Hepatocyte (in vitro differentiated cells): ENCODE results near the gene BAIAP3. TPM values are rescaled to one million over a fixed set of nuclear protein-coding genes. Genes with fewer than 3 reads are reported as not detected.

Experiments used
- DNase-seq: peaks from one replicate; pipeline ENCODE4 v3.0.0-alpha.2; 2016; ENCODE audit warnings: low spot score
- H2AFZ ChIP-seq: fragments of 200-600 bp; sonication (generic); 2 replicates; pipeline ENCODE4 v1.6.0; 2016; ENCODE audit warnings: antibody characterized with exemption, mild to moderate bottlenecking
- H3K27ac ChIP-seq: fragments of 200-600 bp; sonication (generic); 2 replicates; pipeline ENCODE4 v1.5.1; 2016; ENCODE audit warnings: mild to moderate bottlenecking
- H3K27me3 ChIP-seq: fragments of 200-600 bp; sonication (generic); 2 replicates; pipeline ENCODE4 v1.6.1; 2016
- H3K36me3 ChIP-seq: fragments of 200-600 bp; sonication (generic); replicated peaks from 2 replicates; pipeline ENCODE4 v1.5.1; 2016; ENCODE audit warnings: low read depth; ENCODE audit not compliant: insufficient read depth
- H3K4me1 ChIP-seq: fragments of 200-600 bp; sonication (generic); 2 replicates; pipeline ENCODE4 v1.5.1; 2016; ENCODE audit warnings: mild to moderate bottlenecking, moderate library complexity; ENCODE audit not compliant: insufficient read depth
- H3K4me2 ChIP-seq: fragments of 200-600 bp; sonication (generic); 2 replicates; pipeline ENCODE4 v1.6.0; 2016
- H3K4me3 ChIP-seq: fragments of 200-600 bp; sonication (generic); 2 replicates; pipeline ENCODE4 v1.5.1; 2016; ENCODE audit warnings: mild to moderate bottlenecking
- H3K79me2 ChIP-seq: fragments of 200-600 bp; sonication (generic); 2 replicates; pipeline ENCODE4 v1.6.0; 2017; ENCODE audit warnings: mild to moderate bottlenecking
- H3K9me2 ChIP-seq: fragments of 200-600 bp; sonication (generic); replicated peaks from 2 replicates; pipeline ENCODE4 v1.6.0; 2017; ENCODE audit warnings: mild to moderate bottlenecking; ENCODE audit not compliant: insufficient read depth
- H3K9me3 ChIP-seq: fragments of 200-600 bp; sonication (generic); 2 replicates; pipeline ENCODE4 v1.5.1; 2016; ENCODE audit warnings: low read depth, mild to moderate bottlenecking
- H4K20me1 ChIP-seq: fragments of 200-600 bp; sonication (generic); 2 replicates; pipeline ENCODE4 v1.6.0; 2016; ENCODE audit warnings: mild to moderate bottlenecking; ENCODE audit not compliant: insufficient read depth, poor library complexity, severe bottlenecking
- CTCF ChIP-seq: fragments of 200-600 bp; sonication (generic); IDR thresholded peaks from 2 replicates; pipeline ENCODE4 v1.5.1; 2016; ENCODE audit warnings: antibody characterized with exemption, mild to moderate bottlenecking; ENCODE audit not compliant: poor library complexity
- EZH2 ChIP-seq: fragments of 200-600 bp; sonication (generic); IDR thresholded peaks from 2 replicates; pipeline ENCODE4 v1.6.1; 2016; ENCODE audit warnings: antibody characterized with exemption, mild to moderate bottlenecking, borderline replicate concordance
- EZH2phosphoT487 ChIP-seq: fragments of 200-600 bp; sonication (generic); IDR thresholded peaks from one replicate; pipeline ENCODE4 v1.6.1; 2018; ENCODE audit warnings: antibody characterized with exemption, mild to moderate bottlenecking, low read depth, moderate library complexity; ENCODE audit not compliant: unreplicated experiment, severe bottlenecking
- WGBS: methylation state at CpG from one replicate; pipeline ENCODE4 v1.1.6; 2016; ENCODE audit warnings: low lambda C conversion rate; ENCODE audit errors: missing lambda C conversion rate; 5-methylcytosine and 5-hydroxymethylcytosine counted together
- polyA plus RNA-seq: library from polyadenylated mRNA; unstranded; fragments of >200 nt; fragmentation: Nextera tagmentation; extraction: Ambion mirVana; gene quantifications from 2 replicates; pipeline ENCODE4 v1.2.1, GENCODE V29; 2016
- total RNA-seq: library from RNA; depleted of rRNA; stranded (reverse); fragments of >200 nt; gene quantifications from 2 replicates; pipeline ENCODE4 v1.2.3, GENCODE V29; 2014

Gene BAIAP3
- total and polyA plus RNA-seq, 2 experiments from 2014 or later, result 2.4 to 3.0 TPM

GRCh38 chr16:1325673-1326371 lies 7.6 kb upstream of the BAIAP3 start:
- Histone ChIP-seq H3K4me3 (no peak overlapping the region), H3K79me2 (no peaks in the 10 kb centered on the region), H3K9me2 (no peaks in the 10 kb centered on the region), H3K4me2 (no peak overlapping the region), H4K20me1 (peaks cover 10% of the 10 kb centered on the region), H3K27me3 (no peaks in the 10 kb centered on the region), H3K4me1 (no peaks in the 10 kb centered on the region), H3K27ac (no peak overlapping the region), H3K36me3 (no peaks in the 10 kb centered on the region), H3K9me3 (no peaks in the 10 kb centered on the region), H2AFZ (no peak overlapping the region)
- no peak for TF ChIP-seq CTCF
- TF ChIP-seq EZH2phosphoT487, result no peak
- no peak for TF ChIP-seq EZH2
- 80% methylated on average over 20 of the region's 20 CpGs for WGBS
- DNase-seq, result no peak

GRCh38 chr16:1326391-1326790 lies 7.1 kb upstream of the BAIAP3 start:
- no peak for TF ChIP-seq CTCF
- no peak for TF ChIP-seq EZH2phosphoT487
- no peak for TF ChIP-seq EZH2
- H3K4me1 ChIP-seq, result peaks cover 2% of the 10 kb centered on the region
- H3K79me2 ChIP-seq, result no peaks in the 10 kb centered on the region
- no peak overlapping the region for H2AFZ ChIP-seq
- H3K36me3 ChIP-seq, result no peaks in the 10 kb centered on the region
- no peaks in the 10 kb centered on the region for H3K9me2 ChIP-seq
- H3K9me3 ChIP-seq, result no peaks in the 10 kb centered on the region
- no peak overlapping the region for H3K4me3 ChIP-seq
- no peak overlapping the region for H3K4me2 ChIP-seq
- 84% methylated on average over 17 of the region's 17 CpGs for WGBS
- DNase-seq, result no peak
- peaks cover 2% of the 10 kb centered on the region for H3K27me3 ChIP-seq
- peaks cover 10% of the 10 kb centered on the region for H4K20me1 ChIP-seq
- no peak overlapping the region for H3K27ac ChIP-seq

- Histone ChIP-seq H3K4me2 (no peak overlapping the region), H3K27me3 (peaks cover 9% of the 10 kb centered on the region), H3K4me1 (peaks cover 9% of the 10 kb centered on the region), H3K79me2 (no peaks in the 10 kb centered on the region), H4K20me1 (peaks cover 10% of the 10 kb centered on the region), H2AFZ (no peak overlapping the region), H3K27ac (no peak overlapping the region), H3K9me2 (no peaks in the 10 kb centered on the region), H3K9me3 (no peaks in the 10 kb centered on the region), H3K4me3 (no peak overlapping the region), H3K36me3 (no peaks in the 10 kb centered on the region)
- DNase-seq, result no peak
- no peak for TF ChIP-seq EZH2
- no peak for TF ChIP-seq EZH2phosphoT487
- no peak for TF ChIP-seq CTCF
- WGBS, result 85% methylated on average over 17 of the region's 17 CpGs
Measured at GRCh38 chr16:1326946-1327618, 6.4 kb upstream of the BAIAP3 start.
